ENCODE data around the gene PRDM5. TPM values are rescaled to one million over a fixed set of nuclear protein-coding genes. Genes with fewer than 3 reads are reported as not detected.

The PRDM5 gene
- total and polyA plus RNA-seq, 10 of the 15 experiments (the other 5 are each of a cell fraction or from before 2014, with no cell fraction given), result 0.07 TPM; not detected in 9

DNA sequence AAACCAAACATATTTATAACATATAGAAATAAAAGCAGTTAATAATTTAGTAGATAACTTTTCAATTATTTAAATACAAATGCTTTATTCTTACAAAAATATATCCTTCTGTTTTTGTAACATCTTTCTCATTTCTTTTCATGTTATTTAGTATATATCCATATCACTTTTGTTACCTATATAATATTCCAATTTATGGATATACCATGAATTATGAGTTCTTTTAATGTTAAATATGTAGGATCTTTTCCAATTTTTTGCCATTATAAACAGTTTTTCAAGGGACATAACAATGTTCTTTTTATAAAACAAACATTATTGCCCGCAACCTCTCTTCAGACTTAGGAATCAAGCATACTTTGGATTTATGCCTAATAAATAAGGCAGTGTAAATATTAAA is 151.6 kb downstream of the PRDM5 start (continued):
- no peak for TF ChIP-seq HDAC6 (IDR thresholded peaks at IDR 0.05; ENCODE audit: unreplicated experiment)
- TF ChIP-seq SMAD1 (IDR thresholded peaks at IDR 0.05; ENCODE audit: low read depth, partially characterized antibody), result no peak

DNA sequence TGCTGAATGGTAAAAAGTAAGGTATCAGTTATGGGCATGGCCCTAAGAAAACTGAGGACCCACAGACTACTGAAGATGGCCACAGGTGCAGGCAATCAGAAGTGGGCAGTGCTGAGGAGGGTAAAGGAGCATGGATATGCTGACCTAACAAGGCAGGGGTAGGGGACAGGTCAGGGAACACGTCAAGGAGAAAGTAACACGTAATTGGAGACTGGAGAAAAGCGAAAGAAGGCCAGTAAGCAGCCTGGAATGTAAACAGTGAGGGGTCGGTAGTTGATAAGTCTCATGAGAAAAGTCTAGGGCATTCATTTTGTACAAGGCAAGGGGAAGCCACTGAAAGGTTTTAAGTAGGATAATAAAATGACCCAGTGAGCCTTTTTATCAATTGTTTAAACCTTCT is 153.3 kb downstream of the PRDM5 start:
- H3K4me2 ChIP-seq (ENCODE audit: control insufficient read depth, insufficient read depth), result no peak overlapping the region
- no peaks in the 10 kb centered on the region for H3K79me2 ChIP-seq (ENCODE audit: control insufficient read depth, insufficient read depth, low read length)
- H3K9me3 ChIP-seq (replicated peaks; ENCODE audit: control insufficient read depth, insufficient read depth, low read length), result no peaks in the 10 kb centered on the region
- H3K27me3 ChIP-seq (replicated peaks in 1 of 2; ENCODE audit: control insufficient read depth in 2 of 2, insufficient read depth in 2 of 2, low read length in 1 of 2), result no peaks in the 10 kb centered on the region; a peak in 1 of 4 replicates
- RAD21 ChIA-PET (ENCODE audit: unreplicated experiment), result interaction anchor here (1.4 kb wide), 1 partner anchor 49 kb away, joined by 3 read pairs; no protein-coding TSS in a partner anchor
- H2AFZ ChIP-seq (ENCODE audit: control insufficient read depth, low read depth, low read length), result no peak overlapping the region
- intact Hi-C loops (cut with micrococcal nuclease; ENCODE audit: unreplicated experiment), result no loop called here
- H3K9ac ChIP-seq (ENCODE audit: control insufficient read depth, insufficient read depth, low read length), result no peak overlapping the region
- H3K4me1 ChIP-seq (ENCODE audit: control insufficient read depth, insufficient read depth, low read length), result no peaks in the 10 kb centered on the region
- CTCF ChIA-PET, result no interaction called here
- H3K36me3 ChIP-seq (ENCODE audit: control insufficient read depth in 2 of 2, insufficient read depth in 2 of 2, low read length in 1 of 2), result no peaks in the 10 kb centered on the region
- no peak overlapping the region for H3K4me3 ChIP-seq
- TF ChIP-seq, protein P1, sequence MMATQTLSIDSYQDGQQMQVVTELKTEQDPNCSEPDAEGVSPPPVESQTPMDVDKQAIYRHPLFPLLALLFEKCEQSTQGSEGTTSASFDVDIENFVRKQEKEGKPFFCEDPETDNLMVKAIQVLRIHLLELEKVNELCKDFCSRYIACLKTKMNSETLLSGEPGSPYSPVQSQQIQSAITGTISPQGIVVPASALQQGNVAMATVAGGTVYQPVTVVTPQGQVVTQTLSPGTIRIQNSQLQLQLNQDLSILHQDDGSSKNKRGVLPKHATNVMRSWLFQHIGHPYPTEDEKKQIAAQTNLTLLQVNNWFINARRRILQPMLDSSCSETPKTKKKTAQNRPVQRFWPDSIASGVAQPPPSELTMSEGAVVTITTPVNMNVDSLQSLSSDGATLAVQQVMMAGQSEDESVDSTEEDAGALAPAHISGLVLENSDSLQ (IDR thresholded peaks at IDR 0.05), result no peak
- TF ChIP-seq POLR2AphosphoS2 (IDR thresholded peaks at IDR 0.05; ENCODE audit: low read depth, low read length), result no peak
- TF ChIP-seq HCFC1 (IDR thresholded peaks at IDR 0.05; ENCODE audit: low read length), result no peak
- TF ChIP-seq NR2C1 (IDR thresholded peaks at IDR 0.05), result no peak
- no peak for TF ChIP-seq MXI1 (IDR thresholded peaks at IDR 0.05; ENCODE audit: low read depth, low read length)
- TF ChIP-seq SP1 (IDR thresholded peaks at IDR 0.05; ENCODE audit: low read depth, low read length), result no peak
- no peak for TF ChIP-seq LARP7 (IDR thresholded peaks at IDR 0.05)
- no peak for TF ChIP-seq NR2F1 (conservative IDR thresholded peaks at IDR 0.05)
- no peak for TF ChIP-seq POLR2A (IDR thresholded peaks at IDR 0.05; ENCODE audit: low read depth, low read length)
- TF ChIP-seq PAX8 (IDR thresholded peaks at IDR 0.05), result no peak
- TF ChIP-seq, protein P2, sequence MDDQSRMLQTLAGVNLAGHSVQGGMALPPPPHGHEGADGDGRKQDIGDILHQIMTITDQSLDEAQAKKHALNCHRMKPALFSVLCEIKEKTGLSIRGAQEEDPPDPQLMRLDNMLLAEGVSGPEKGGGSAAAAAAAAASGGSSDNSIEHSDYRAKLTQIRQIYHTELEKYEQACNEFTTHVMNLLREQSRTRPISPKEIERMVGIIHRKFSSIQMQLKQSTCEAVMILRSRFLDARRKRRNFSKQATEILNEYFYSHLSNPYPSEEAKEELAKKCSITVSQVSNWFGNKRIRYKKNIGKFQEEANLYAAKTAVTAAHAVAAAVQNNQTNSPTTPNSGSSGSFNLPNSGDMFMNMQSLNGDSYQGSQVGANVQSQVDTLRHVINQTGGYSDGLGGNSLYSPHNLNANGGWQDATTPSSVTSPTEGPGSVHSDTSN (IDR thresholded peaks at IDR 0.05; ENCODE audit: insufficient replicate concordance, low read depth, low read length), result no peak
- TF ChIP-seq ASH2L (IDR thresholded peaks at IDR 0.05; ENCODE audit: borderline replicate concordance, low read depth), result no peak
- no peak for TF ChIP-seq HDAC2 (IDR thresholded peaks at IDR 0.05)
- no peak for TF ChIP-seq GATAD2B (conservative IDR thresholded peaks at IDR 0.05; ENCODE audit: low read depth)
- TF ChIP-seq CBX5 (IDR thresholded peaks at IDR 0.05; ENCODE audit: low read depth), result no peak
- FAIRE-seq (no peak), DNase-seq (ENCODE audit: low read depth, low spot score) (no peak), ATAC-seq (no peak)
- POLR2A ChIA-PET, result no interaction called here
- H3K27ac ChIP-seq (ENCODE audit: control insufficient read depth, insufficient read depth), result no peak overlapping the region
- H4K20me1 ChIP-seq (ENCODE audit: control insufficient read depth, insufficient read depth), result no peaks in the 10 kb centered on the region
- no TSS peak for BruUV-seq (replicated peaks)
- WGBS (ENCODE audit: insufficient coverage, insufficient replicate concordance, low lambda C conversion rate, missing lambda C conversion rate), result 19% methylated on average over 4 of the region's 4 CpGs
- in situ Hi-C loops (cut with MboI), result no loop called here
- SMC1A ChIA-PET (ENCODE audit: uncharacterized antibody, unreplicated experiment), result interaction anchor here (0.8 kb wide), 1 partner anchor 49 kb away, joined by 3 read pairs; no protein-coding TSS in a partner anchor
